Stimulated activated CD4-positive, alpha-beta T cell treated with anti-CD3 and anti-CD28 coated beads, TNF-alpha, amount 100 ng/mL, for 24 hours (primary cell): Measurements from ENCODE around the gene SGCB.

Source experiments
- DNase-seq, 3 experiments: peaks; one replicate each; pipeline ENCODE4 v3.0.0-alpha.2; 2020; ENCODE audit warnings: low read depth in 3 of 3

The SGCB gene

GRCh38 chr4:52019936-52020657 lies 18.0 kb downstream of the SGCB start, which contains the start of gene LRRC66:
LRRC66 (minus strand) TSS chr4:52020363; CDS start chr4:52017613, 2,750 bp downstream.
- no peak for DNase-seq

DNA sequence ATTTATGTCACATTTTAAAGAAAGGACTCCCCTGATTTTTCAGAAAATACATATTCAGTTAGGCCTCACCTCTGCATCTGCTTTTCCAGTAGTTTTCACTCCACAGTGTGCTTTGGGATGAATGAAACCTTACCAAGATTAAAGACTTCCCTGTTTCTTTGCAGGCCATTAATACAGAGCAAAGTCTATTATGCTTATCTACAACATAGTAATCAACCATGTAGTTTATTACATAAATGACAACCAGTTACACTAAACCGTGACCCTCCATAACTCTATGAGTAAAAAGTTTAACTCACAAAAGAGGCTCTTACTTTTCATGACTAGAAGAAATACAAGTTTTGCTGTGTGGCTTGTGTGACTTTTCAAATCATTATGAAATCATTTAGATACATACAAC lies 20.3 kb downstream of the SGCB start:
- DNase-seq: no peak

GRCh38 chr4:52016981-52017380 lies 21.1 kb downstream of the SGCB start:
- no peak for DNase-seq

- no peak for DNase-seq
These were observed 22.7 kb downstream of the SGCB start for GRCh38 chr4:52015366-52015765.

GRCh38 chr4:52014903-52015302 lies 23.2 kb downstream of the SGCB start:
- no peak for DNase-seq

GRCh38 chr4:52012651-52013050 lies 25.4 kb downstream of the SGCB start:
- DNase-seq: no peak

- DNase-seq: no peak
These were observed 27.1 kb downstream of the SGCB start for GRCh38 chr4:52010986-52011385.

DNA sequence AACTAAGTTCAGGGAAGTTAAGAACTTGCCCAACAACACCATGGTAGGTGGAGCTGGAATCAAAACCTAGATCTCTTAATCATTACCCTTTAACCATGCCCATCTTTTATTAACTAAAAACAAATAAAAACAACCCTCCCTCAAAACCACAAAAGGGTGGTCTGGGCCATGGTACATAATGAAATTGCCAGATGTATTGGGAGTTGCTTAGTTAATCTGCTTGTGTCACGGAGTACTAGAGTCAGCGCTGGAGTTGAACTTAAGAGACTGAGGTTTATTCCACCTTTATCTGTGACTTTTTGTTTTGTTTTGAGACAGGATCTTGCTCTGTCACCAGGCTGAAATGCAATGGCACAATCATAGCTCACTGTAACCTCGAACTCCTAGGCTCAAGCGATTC lies 31.2 kb downstream of the SGCB start:
- DNase-seq: no peak

- no peak for DNase-seq
These were observed 32.4 kb downstream of the SGCB start for GRCh38 chr4:52005604-52006273.

DNA sequence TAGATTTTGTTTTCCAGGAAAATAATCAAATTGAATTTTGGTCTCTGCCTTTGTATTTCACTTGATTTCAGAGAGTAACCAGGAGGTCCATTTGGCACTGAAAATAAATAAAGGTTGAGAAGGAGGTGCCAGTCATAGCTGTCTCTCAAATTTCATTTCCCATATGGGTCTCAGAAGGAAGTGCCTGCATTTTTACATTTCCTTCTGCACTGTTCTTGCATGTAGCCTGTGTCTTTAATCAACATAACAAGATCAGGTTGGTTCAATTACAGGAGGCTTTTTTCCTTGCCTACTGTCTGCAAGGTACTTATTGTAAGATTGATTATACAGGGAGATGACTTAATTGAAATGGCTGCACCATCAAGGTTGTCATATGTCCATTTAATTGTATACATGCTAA lies 33.7 kb downstream of the SGCB start:
- no peak for DNase-seq

- DNase-seq: no peak
These were observed 36.5 kb downstream of the SGCB start for GRCh38 chr4:52001616-52002015.

DNA sequence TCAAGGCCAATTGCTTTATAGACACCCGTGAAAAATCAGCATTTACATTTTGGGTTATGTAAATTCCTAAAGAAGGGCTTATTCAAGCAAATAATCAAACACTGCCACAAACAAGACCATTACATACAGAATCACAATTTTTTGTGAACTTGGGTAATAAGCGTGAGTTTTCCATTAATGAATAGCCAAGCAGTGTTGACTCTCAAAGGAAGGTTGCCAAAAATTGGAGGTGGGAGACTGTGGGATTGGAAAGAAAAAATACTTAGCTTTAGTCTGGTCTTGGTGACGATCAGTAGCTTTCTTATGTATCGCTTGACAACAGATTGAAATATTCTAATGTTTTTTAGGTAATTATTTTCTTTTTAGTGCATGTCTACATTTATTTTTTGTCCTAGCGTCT lies 38.8 kb downstream of the SGCB start:
- no peak for DNase-seq

DNA sequence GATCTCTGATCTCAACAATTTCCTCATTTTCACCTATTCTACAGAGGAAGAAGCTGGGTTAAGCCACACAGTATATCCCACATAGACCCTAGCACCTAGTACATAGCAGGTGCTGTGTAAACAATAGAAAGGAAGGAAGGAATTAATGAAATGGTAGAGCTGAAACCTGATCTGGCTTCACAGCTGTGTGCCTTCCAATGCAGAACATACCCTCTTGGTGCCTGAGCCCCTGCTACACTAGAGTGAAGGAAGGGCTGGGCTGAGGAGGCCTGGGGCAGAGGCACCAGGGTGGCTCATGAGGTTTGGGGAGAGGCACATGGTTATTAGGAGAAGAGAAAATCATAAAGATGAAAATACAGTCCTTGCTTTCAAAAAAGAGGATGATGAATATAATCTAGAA lies 39.3 kb downstream of the SGCB start:
- no peak for DNase-seq

DNA sequence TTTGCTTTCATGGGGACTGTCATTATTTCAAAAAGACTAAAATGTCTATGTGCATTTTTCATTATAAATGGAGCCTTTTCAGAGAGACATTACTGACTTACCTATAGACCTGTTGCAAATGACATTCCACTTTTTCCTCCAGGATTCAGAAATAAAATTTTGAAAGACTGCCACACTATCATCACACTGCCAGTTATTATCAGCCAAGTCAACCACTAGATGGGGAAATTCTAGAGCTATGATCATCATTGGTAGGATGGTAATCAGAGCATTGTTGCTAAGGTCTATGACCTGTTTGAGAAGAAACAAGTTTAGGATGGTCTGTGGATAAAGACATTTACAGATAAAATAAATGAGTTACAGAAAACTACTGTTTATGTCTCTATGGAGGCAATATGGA lies 40.5 kb downstream of the SGCB start:
- no peak for DNase-seq

DNA sequence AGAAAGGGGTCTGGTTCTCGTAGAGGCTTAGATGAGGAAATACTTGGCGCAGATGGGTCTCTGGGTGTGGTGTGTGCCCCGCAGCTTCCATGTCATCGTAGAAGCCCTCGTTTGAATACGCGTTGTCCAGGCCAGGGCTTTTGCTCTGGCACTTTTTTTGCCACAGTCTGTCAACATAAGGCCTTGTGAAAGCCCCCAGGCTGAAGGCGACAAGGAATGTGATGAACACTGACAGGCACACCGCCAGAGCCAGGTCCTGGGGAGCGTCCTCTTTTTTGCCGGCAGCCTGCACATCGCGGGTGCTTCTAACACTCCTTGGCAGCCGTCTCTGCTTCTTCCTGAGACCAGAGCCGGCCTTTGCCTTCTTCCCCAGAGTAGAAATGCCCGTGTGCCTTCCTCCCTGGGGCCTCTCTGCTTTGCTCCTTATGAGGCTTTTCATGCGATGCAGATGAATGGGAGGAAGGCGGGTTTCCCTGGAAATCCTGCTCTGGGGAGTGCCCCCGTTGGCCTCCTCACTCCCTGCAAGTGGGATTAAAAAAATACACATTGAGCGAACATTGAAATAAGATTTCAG lies 42.4 kb downstream of the SGCB start:
- no peak for DNase-seq
